Fibroblast of pulmonary artery (primary cell): ENCODE data around the gene NKX6-1.

ENCODE experiments used
- DNase-seq: peaks from one replicate; pipeline ENCODE4 v3.0.0-alpha.2; 2010; ENCODE audit warnings: low read depth
- H3K4me3 ChIP-seq: replicated peaks from 2 replicates; pipeline ENCODE4 v1.5.1; 2011; ENCODE audit warnings: low read depth, mild to moderate bottlenecking, control low read depth, low read length, moderate library complexity
- TF ChIP-seq, protein P1 (sequence below): IDR thresholded peaks from 2 replicates; pipeline ENCODE4 v1.5.1; 2011; ENCODE audit warnings: mild to moderate bottlenecking, control low read depth, low read length, inconsistent platforms; ENCODE audit errors: missing control alignments

NKX6-1 gene

DNA sequence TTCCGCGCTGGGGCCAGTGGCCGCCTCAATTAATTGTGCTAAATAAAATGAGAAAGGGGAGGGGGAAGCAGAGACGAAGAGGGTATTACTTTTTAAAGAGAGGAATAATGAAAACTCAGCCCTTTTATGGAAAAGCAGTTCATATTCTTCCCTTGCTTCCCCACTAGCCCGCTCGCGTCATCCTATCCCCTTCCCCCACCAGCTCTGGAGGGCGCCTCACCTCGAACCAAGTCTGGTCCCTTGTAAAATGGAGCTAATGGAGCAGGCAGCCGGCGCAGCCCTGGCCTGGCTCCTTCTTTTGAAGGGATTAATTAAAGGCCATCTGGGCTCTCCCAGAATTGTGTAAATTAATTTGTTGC, 511 bp upstream of the NKX6-1 start:
- no peak overlapping the region for H3K4me3 ChIP-seq
- TF ChIP-seq, protein P1, sequence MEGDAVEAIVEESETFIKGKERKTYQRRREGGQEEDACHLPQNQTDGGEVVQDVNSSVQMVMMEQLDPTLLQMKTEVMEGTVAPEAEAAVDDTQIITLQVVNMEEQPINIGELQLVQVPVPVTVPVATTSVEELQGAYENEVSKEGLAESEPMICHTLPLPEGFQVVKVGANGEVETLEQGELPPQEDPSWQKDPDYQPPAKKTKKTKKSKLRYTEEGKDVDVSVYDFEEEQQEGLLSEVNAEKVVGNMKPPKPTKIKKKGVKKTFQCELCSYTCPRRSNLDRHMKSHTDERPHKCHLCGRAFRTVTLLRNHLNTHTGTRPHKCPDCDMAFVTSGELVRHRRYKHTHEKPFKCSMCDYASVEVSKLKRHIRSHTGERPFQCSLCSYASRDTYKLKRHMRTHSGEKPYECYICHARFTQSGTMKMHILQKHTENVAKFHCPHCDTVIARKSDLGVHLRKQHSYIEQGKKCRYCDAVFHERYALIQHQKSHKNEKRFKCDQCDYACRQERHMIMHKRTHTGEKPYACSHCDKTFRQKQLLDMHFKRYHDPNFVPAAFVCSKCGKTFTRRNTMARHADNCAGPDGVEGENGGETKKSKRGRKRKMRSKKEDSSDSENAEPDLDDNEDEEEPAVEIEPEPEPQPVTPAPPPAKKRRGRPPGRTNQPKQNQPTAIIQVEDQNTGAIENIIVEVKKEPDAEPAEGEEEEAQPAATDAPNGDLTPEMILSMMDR, result no peak
- no peak for DNase-seq

DNA sequence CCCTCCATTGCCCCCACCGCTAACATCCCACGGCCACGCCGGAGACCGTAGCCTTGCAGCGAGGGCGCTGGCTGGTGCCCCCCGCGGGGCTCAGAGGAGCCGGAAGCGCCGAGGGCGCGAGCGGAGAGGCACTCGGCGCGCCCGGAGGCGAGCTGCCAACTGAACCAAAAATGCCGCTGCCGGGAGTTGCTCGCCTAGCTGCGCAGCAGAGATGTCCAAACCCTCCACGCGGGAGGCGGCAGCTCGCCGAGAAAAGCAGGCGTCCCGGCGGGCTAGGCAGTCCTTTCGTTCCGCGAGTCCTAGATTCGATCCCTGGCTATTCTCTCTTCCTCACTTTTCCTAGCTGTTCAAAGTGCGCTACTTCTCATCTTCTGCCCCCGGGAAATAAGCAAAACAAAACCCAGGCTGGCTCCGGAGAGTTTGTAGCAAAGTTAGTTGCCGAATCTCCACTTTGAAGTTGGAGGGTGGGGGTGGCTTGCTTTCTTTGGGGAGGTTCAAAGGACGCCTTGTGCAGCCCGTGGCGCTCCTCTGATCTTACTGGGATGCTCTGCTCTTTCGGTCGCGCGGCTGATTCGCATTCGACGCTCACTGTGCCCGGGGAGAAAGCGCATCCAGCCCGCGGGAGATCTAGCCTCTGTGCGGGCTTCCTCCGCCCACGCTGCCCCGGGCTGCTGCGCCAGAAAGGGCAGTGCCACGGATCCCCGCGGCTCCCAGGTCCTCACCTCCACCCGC, 723 bp downstream of the NKX6-1 start:
- TF ChIP-seq, protein P1, result no peak
- H3K4me3 ChIP-seq, result peak overlapping the region; percentile 43
- peak; percentile 26 for DNase-seq

DNA sequence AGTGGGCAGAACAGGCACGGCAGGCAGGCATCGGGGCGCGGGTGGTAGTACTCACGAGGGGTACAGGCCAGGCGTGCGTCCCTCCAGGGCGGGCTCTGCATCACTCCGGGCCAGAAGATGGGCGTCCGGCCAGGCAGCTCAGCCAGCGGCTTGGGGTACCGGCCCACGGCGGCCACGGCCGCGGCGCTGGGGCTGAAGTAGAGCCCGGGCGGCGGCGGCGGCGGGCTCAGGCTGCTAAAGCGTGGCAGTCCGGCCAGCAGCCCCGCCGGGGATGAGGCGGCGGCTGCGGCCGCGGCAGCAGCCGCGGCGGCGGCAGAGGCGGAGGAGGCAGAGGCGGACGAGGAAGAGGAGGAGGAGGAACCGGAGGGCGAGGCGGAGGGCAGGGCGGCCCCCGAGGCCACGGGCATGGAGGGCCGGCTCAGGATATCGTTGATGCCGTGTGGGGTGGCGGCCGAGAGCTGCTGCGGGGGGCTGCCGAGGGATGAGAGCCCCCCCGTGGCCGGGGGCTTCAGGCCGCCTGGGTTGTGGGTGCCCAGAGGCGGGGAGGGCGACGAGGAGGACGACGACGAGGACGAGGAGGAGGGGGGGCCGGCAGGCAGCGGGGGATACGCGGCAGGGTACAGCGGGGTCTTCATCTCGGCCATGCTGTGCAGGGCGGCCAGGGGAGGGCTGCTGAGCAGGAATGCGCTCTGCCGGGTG, 1.4 kb downstream of the NKX6-1 start:
- peak overlapping the region; percentile 43 for H3K4me3 ChIP-seq
- TF ChIP-seq, protein P1, result no peak
- no peak for DNase-seq

DNA sequence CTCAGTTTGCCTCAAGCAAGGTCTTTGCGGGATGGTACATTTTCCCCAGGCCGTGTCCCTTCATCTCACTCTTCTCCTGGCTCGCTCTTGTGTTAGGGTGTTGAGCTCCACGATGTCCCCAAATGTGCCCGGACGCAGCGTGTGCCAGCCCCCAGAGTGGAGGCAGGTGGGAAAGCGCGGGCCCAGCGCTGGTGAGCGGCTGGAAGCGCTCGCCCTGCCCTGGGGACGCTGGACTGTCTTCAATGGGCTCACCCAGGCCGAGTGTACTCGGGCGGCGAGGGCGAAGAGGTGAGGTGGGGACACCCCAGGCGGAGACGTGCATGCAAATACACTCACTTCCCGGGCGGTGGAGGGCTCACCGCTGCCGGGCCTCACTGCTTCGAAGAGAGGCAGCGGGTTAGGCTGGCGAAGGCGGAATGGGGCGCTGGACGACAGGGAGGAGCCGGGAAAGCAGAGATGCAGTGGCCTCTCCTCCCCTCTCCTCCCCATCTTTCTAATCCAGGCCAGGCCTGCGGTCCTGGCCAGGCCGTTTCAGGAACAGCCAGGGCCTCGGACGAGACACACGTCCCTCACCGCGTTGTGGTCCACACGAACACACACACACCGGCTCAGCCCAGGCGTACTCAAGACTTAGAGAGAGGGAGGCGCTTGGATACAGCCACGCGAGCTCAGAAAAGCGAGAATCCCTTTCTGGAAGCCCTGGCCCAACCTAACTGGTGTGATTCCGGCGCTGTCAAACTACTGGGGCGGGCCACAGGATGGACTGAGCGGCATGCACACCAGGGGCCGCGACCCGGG, 2.2 kb downstream of the NKX6-1 start:
- no peak overlapping the region for H3K4me3 ChIP-seq
- DNase-seq, result no peak
- TF ChIP-seq, protein P1, result no peak

DNA sequence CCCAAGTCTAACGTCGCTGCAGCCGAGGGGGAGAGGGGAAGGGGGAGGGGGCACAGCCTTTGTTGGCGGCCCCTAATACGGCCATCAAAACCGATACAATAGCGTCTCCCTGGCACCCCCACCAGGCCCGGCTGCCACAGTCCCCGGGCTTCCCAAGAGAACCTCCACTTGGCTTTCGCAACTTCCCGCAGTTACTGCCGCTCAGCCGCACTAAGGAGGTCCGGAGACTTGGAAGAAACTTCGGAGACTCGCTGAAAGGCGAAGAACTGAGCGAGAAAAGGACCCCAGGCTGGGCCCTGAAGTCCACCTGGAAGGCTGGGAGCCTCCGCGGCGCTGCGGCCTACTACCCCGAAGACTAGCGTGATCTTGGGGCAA, 2.8 kb downstream of the NKX6-1 start:
- TF ChIP-seq, protein P1, result no peak
- no peak overlapping the region for H3K4me3 ChIP-seq
- DNase-seq, result peak; percentile 23

DNA sequence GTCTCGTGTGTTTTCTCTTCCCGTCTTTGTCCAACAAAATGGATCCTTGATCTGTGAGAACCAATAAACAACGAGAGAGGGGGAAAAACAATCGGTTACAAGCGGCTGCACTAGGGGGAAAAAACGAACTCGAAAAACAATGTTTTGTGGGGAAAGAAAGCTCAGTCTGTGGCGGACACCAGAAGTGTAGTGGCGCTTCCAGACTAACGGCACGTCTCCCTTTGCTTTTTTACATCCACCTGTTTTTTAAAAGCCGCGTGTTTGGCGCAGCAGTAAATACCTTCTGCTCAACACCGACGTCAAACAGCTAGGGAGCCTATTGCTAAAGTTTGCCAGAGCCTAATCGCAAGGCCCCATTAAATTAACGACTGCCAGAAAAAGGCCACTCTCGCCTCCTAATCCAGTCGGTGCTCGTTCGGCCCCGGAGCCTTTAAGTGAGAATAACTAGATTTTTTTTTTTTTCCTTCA, 3.3 kb downstream of the NKX6-1 start:
- no peak for DNase-seq
- no peak overlapping the region for H3K4me3 ChIP-seq
- TF ChIP-seq, protein P1, result no peak
